GM18873 (cell line): Measurements from ENCODE around the gene FLYWCH2.
"Not testable (repeated sequence)": the region's sequence is repeated elsewhere in the genome, so short reads cannot be mapped to it uniquely, and the experiment has no call there.

Experiments
- ATAC-seq: cut with Tn5 transposase; IDR thresholded peaks from one replicate; pipeline ENCODE4 v1.9.1; 2021; ENCODE audit warnings: mild to moderate bottlenecking, moderate library complexity, moderate number of reproducible peaks; ENCODE audit not compliant: unreplicated experiment, low FRiP score

FLYWCH2 gene

DNA sequence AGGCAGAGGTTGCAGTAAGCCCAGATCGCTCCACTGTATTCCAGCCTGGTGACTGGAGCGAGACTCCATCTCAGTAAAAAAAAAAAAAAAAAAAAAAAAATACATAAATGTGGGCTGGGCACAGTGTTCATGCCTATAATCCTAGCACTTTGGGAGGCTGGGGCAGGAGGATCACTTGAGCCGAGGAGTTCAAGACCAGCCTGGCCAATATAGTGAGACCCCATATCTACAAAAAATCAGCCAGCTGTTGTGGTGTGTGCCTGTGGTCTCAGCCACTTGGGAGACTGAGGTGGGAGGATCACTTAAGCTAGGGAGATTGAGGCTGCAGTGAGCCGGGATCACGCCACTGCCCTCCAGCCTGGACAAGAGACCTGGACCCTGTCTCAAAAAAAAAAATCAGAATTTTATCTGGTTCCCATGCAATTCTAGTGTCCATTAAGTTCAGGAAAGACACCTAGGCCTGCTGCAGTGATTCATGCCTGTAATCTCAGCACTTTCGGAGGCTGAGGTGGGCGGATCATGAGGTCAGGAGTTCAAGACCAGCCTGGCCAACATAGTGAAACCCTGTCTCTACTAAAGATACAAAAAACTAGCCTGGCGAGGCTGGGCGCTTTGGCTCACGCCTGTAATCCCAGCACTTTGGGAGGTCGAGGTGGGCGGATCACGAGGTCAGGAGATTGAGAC, 48.4 kb downstream of the FLYWCH2 start:
- ATAC-seq, result not testable (repeated sequence)

- ATAC-seq, result no peak
These were observed 50.1 kb downstream of the FLYWCH2 start for GRCh38 chr16:2933136-2933535.

- no peak for ATAC-seq
These were observed 50.7 kb downstream of the FLYWCH2 start for GRCh38 chr16:2933701-2934100.

GRCh38 chr16:2934450-2934849, 51.4 kb downstream of the FLYWCH2 start:
- no peak for ATAC-seq

- ATAC-seq, result no peak
These were observed 53.5 kb downstream of the FLYWCH2 start for GRCh38 chr16:2936436-2937011.

GRCh38 chr16:2937170-2937569, 54.2 kb downstream of the FLYWCH2 start:
- ATAC-seq, result no peak

DNA sequence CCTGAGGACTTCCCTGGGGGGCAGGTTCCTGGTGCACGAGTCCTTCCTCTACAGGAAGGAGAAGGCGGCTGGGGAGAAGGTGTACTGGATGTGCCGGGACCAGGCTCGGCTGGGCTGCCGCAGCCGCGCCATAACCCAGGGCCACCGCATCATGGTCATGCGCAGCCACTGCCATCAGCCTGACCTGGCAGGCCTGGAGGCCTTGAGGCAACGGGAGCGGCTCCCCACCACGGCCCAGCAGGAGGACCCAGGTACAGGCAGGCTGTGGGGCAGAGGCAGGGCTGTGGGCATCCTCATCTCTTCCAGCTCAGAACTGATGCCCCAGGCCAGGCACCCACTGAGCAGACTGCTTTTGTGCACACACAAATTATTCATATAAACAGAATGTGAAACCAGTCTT, 55.2 kb downstream of the FLYWCH2 start:
- no peak for ATAC-seq

GRCh38 chr16:2939968-2940367, 57.0 kb downstream of the FLYWCH2 start:
- no peak for ATAC-seq

GRCh38 chr16:2942045-2942444, 59.0 kb downstream of the FLYWCH2 start:
- ATAC-seq, result no peak

DNA sequence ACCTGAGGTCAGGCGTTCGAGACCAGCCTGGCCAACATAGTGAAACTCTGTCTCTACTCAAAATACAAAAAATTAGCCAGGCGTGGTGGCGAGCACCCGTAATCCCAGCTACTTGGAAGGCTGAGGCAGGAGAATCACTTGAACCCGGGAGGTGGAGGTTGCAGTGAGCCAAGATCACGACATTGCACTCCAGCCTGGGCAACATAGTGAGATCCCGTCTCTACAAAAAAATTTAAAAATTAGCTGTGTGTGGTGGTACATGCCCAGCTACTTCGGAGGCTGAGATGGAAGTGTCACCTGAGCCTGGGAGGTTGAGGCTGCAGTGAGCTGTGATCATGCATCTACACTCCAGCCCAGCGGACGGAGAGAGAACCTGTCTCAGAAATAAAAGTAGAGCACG, 60.7 kb downstream of the FLYWCH2 start:
- ATAC-seq, result not testable (repeated sequence)

DNA sequence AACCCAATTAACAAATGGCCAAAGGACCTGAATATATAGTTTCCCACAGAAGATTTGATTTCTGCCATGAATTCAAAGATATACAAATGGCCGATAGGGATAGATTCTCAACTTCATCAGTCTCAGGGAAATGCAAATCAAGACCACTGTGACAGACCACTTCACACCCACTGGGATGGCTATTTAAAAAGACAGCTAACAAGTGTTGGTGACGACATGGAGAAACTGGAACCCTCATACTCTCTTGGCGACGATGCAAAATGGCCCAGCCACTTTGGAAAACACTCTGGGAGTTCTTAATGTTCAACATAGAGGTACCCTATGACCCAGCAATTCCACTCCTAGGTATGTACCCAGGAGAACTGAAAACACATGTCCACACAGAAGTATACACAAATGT, 63.6 kb downstream of the FLYWCH2 start:
- no peak for ATAC-seq
